Skeletal muscle satellite cell (primary cell): ENCODE measurements around the gene CHCHD10.

ENCODE experiments used
- H3K27me3 ChIP-seq: 2 replicates; pipeline ENCODE4 v1.7.0; 2013; ENCODE audit warnings: low read length; ENCODE audit not compliant: control insufficient read depth, insufficient read depth
- H3K36me3 ChIP-seq: 2 replicates; pipeline ENCODE4 v1.7.0; 2013; ENCODE audit warnings: mild to moderate bottlenecking, control low read depth, low read length; ENCODE audit not compliant: insufficient read depth
- H3K4me1 ChIP-seq: 2 replicates; pipeline ENCODE4 v1.7.0; 2013; ENCODE audit warnings: low read length; ENCODE audit not compliant: control insufficient read depth, insufficient read depth
- H3K4me2 ChIP-seq: 2 replicates; pipeline ENCODE4 v1.7.0; 2013; ENCODE audit warnings: mild to moderate bottlenecking, low read length
- H3K4me3 ChIP-seq: 2 replicates; pipeline ENCODE4 v1.7.0; 2013; ENCODE audit warnings: low read length
- H3K9ac ChIP-seq: 2 replicates; pipeline ENCODE4 v1.7.0; 2013; ENCODE audit warnings: mild to moderate bottlenecking, low read depth, low read length, moderate library complexity
- H3K9me3 ChIP-seq: replicated peaks from 2 replicates; pipeline ENCODE4 v1.7.0; 2013; ENCODE audit warnings: mild to moderate bottlenecking, control low read depth, low read length

The CHCHD10 gene

GRCh38 chr22:23786261-23786710 is 18.5 kb upstream of the CHCHD10 start:
- Histone ChIP-seq H3K9me3 (no peaks in the 10 kb centered on the region), H3K4me1 (peaks cover 28% of the 10 kb centered on the region), H3K36me3 (no peaks in the 10 kb centered on the region), H3K4me2 (peak overlapping the region; percentile 89), H3K9ac (peak overlapping the region; percentile 100), H3K4me3 (peak overlapping the region; percentile 99), H3K27me3 (no peaks in the 10 kb centered on the region)

- H3K36me3 ChIP-seq, result no peaks in the 10 kb centered on the region
- H3K4me1 ChIP-seq, result peaks cover 28% of the 10 kb centered on the region
- no peak overlapping the region for H3K4me3 ChIP-seq
- H3K9ac ChIP-seq, result no peak overlapping the region
- H3K27me3 ChIP-seq, result no peaks in the 10 kb centered on the region
- no peak overlapping the region for H3K4me2 ChIP-seq
- H3K9me3 ChIP-seq, result no peaks in the 10 kb centered on the region
These were observed 16.5 kb upstream of the CHCHD10 start for GRCh38 chr22:23784215-23784732.

- Histone ChIP-seq H3K36me3 (no peaks in the 10 kb centered on the region), H3K4me2 (no peak overlapping the region), H3K9me3 (no peaks in the 10 kb centered on the region), H3K9ac (no peak overlapping the region), H3K4me1 (peaks cover 26% of the 10 kb centered on the region), H3K4me3 (no peak overlapping the region), H3K27me3 (no peaks in the 10 kb centered on the region)
These were observed 15.7 kb upstream of the CHCHD10 start for GRCh38 chr22:23783265-23784150.

GRCh38 chr22:23782703-23783102 is 14.9 kb upstream of the CHCHD10 start:
- H3K4me2 ChIP-seq, result no peak overlapping the region
- no peaks in the 10 kb centered on the region for H3K36me3 ChIP-seq
- no peak overlapping the region for H3K9ac ChIP-seq
- peaks cover 25% of the 10 kb centered on the region for H3K4me1 ChIP-seq
- no peak overlapping the region for H3K4me3 ChIP-seq
- H3K9me3 ChIP-seq, result no peaks in the 10 kb centered on the region
- no peaks in the 10 kb centered on the region for H3K27me3 ChIP-seq

GRCh38 chr22:23782252-23782651 is 14.5 kb upstream of the CHCHD10 start:
- H3K4me1 ChIP-seq, result peaks cover 25% of the 10 kb centered on the region
- H3K27me3 ChIP-seq, result no peaks in the 10 kb centered on the region
- no peaks in the 10 kb centered on the region for H3K36me3 ChIP-seq
- no peaks in the 10 kb centered on the region for H3K9me3 ChIP-seq
- H3K4me3 ChIP-seq, result no peak overlapping the region
- no peak overlapping the region for H3K4me2 ChIP-seq
- H3K9ac ChIP-seq, result no peak overlapping the region

- peaks cover 25% of the 10 kb centered on the region for H3K4me1 ChIP-seq
- H3K9ac ChIP-seq, result no peak overlapping the region
- no peaks in the 10 kb centered on the region for H3K27me3 ChIP-seq
- H3K36me3 ChIP-seq, result no peaks in the 10 kb centered on the region
- no peak overlapping the region for H3K4me3 ChIP-seq
- H3K9me3 ChIP-seq, result no peaks in the 10 kb centered on the region
- peak overlapping the region; percentile 38 for H3K4me2 ChIP-seq
These were observed 13.9 kb upstream of the CHCHD10 start for GRCh38 chr22:23781511-23782183.

GRCh38 chr22:23781065-23781464 is 13.3 kb upstream of the CHCHD10 start:
- no peak overlapping the region for H3K4me3 ChIP-seq
- H3K9me3 ChIP-seq, result no peaks in the 10 kb centered on the region
- H3K27me3 ChIP-seq, result no peaks in the 10 kb centered on the region
- H3K4me2 ChIP-seq, result peak overlapping the region; percentile 38
- no peaks in the 10 kb centered on the region for H3K36me3 ChIP-seq
- H3K9ac ChIP-seq, result no peak overlapping the region
- peaks cover 20% of the 10 kb centered on the region for H3K4me1 ChIP-seq

- peaks cover 20% of the 10 kb centered on the region for H3K4me1 ChIP-seq
- H3K27me3 ChIP-seq, result no peaks in the 10 kb centered on the region
- H3K4me2 ChIP-seq, result no peak overlapping the region
- no peaks in the 10 kb centered on the region for H3K36me3 ChIP-seq
- no peaks in the 10 kb centered on the region for H3K9me3 ChIP-seq
- no peak overlapping the region for H3K9ac ChIP-seq
- H3K4me3 ChIP-seq, result no peak overlapping the region
These were observed 12.5 kb upstream of the CHCHD10 start for GRCh38 chr22:23780146-23780748.

- Histone ChIP-seq H3K4me1 (peaks cover 20% of the 10 kb centered on the region), H3K9me3 (no peaks in the 10 kb centered on the region), H3K4me3 (no peak overlapping the region), H3K27me3 (no peaks in the 10 kb centered on the region), H3K36me3 (no peaks in the 10 kb centered on the region), H3K9ac (no peak overlapping the region), H3K4me2 (no peak overlapping the region)
These were observed 12.0 kb upstream of the CHCHD10 start for GRCh38 chr22:23779731-23780130.

GRCh38 chr22:23779083-23779482 is 11.3 kb upstream of the CHCHD10 start:
- Histone ChIP-seq H3K36me3 (no peaks in the 10 kb centered on the region), H3K4me2 (no peak overlapping the region), H3K4me3 (no peak overlapping the region), H3K9ac (no peak overlapping the region), H3K27me3 (no peaks in the 10 kb centered on the region), H3K4me1 (peaks cover 22% of the 10 kb centered on the region), H3K9me3 (no peaks in the 10 kb centered on the region)

GRCh38 chr22:23778577-23778900 is 10.8 kb upstream of the CHCHD10 start:
- Histone ChIP-seq H3K4me1 (peaks cover 23% of the 10 kb centered on the region), H3K4me3 (no peak overlapping the region), H3K36me3 (no peaks in the 10 kb centered on the region), H3K4me2 (no peak overlapping the region), H3K27me3 (no peaks in the 10 kb centered on the region), H3K9ac (no peak overlapping the region), H3K9me3 (no peaks in the 10 kb centered on the region)
